ENCODE results near the gene JMJD1C. TPM values are rescaled to one million over a fixed set of nuclear protein-coding genes. Genes with fewer than 3 reads are reported as not detected.
A peak's percentile ranks its signal among the peaks of the same experiment; 100 is the strongest.
"Not testable (repeated sequence)": the region's sequence is repeated elsewhere in the genome, so short reads cannot be mapped to it uniquely, and the experiment has no call there.

Gene JMJD1C
- total RNA-seq, 1 donor from 2014 or later, result 83.7 TPM

- H3K9me3 Mint-ChIP-seq (ENCODE audit: unreplicated experiment), result no peaks in the 10 kb centered on the region
- peaks cover 5% of the 10 kb centered on the region for H3K27me3 Mint-ChIP-seq (ENCODE audit: unreplicated experiment)
Measured at GRCh38 chr10:63297941-63298340, 167.8 kb downstream of the JMJD1C start.

GRCh38 chr10:63294781-63295180, 171.0 kb downstream of the JMJD1C start:
- H3K9me3 Mint-ChIP-seq (ENCODE audit: unreplicated experiment), result no peaks in the 10 kb centered on the region
- no peak overlapping the region for H3K4me3 Mint-ChIP-seq (ENCODE audit: unreplicated experiment)
- no peaks in the 10 kb centered on the region for H3K36me3 Mint-ChIP-seq (ENCODE audit: low read depth, unreplicated experiment)
- no peak for DNase-seq (ENCODE audit: low spot score)
- no peak overlapping the region for H3K27ac Mint-ChIP-seq (ENCODE audit: unreplicated experiment)
- peaks cover 5% of the 10 kb centered on the region for H3K4me1 Mint-ChIP-seq (ENCODE audit: unreplicated experiment)
- TF ChIP-seq CTCF (IDR thresholded peaks at IDR 0.05; ENCODE audit: unreplicated experiment), result no peak
- H3K27me3 Mint-ChIP-seq (ENCODE audit: unreplicated experiment), result peaks cover 1% of the 10 kb centered on the region

More at GRCh38 chr10:63297941-63298340, 167.8 kb downstream of the JMJD1C start:
- Mint-ChIP-seq H3K27ac (ENCODE audit: unreplicated experiment) (no peak overlapping the region), H3K36me3 (ENCODE audit: low read depth, unreplicated experiment) (no peaks in the 10 kb centered on the region), H3K4me3 (ENCODE audit: unreplicated experiment) (no peak overlapping the region), H3K4me1 (ENCODE audit: unreplicated experiment) (peaks cover 8% of the 10 kb centered on the region)
- TF ChIP-seq CTCF (IDR thresholded peaks at IDR 0.05; ENCODE audit: unreplicated experiment), result no peak
- DNase-seq (ENCODE audit: low spot score), result no peak

GRCh38 chr10:63292847-63293246, 172.9 kb downstream of the JMJD1C start:
- H3K4me3 Mint-ChIP-seq (ENCODE audit: unreplicated experiment); H3K9me3 Mint-ChIP-seq (ENCODE audit: unreplicated experiment); H3K36me3 Mint-ChIP-seq (ENCODE audit: low read depth, unreplicated experiment); H3K27me3 Mint-ChIP-seq (ENCODE audit: unreplicated experiment); DNase-seq (ENCODE audit: low spot score); H3K4me1 Mint-ChIP-seq (ENCODE audit: unreplicated experiment): not testable (repeated sequence)
- H3K27ac Mint-ChIP-seq (ENCODE audit: unreplicated experiment), result peak overlapping the region; percentile 40

GRCh38 chr10:63288170-63288569, 177.6 kb downstream of the JMJD1C start:
- no peak for TF ChIP-seq CTCF (IDR thresholded peaks at IDR 0.05; ENCODE audit: unreplicated experiment)
- no peaks in the 10 kb centered on the region for H3K36me3 Mint-ChIP-seq (ENCODE audit: low read depth, unreplicated experiment)
- H3K4me3 Mint-ChIP-seq (ENCODE audit: unreplicated experiment), result no peak overlapping the region
- DNase-seq (ENCODE audit: low spot score), result no peak
- peaks cover 9% of the 10 kb centered on the region for H3K4me1 Mint-ChIP-seq (ENCODE audit: unreplicated experiment)
- H3K9me3 Mint-ChIP-seq (ENCODE audit: unreplicated experiment), result no peaks in the 10 kb centered on the region
- H3K27ac Mint-ChIP-seq (ENCODE audit: unreplicated experiment), result no peak overlapping the region
- H3K27me3 Mint-ChIP-seq (ENCODE audit: unreplicated experiment), result peaks cover 2% of the 10 kb centered on the region

- no peak for TF ChIP-seq CTCF (IDR thresholded peaks at IDR 0.05; ENCODE audit: unreplicated experiment)
- no peaks in the 10 kb centered on the region for H3K9me3 Mint-ChIP-seq (ENCODE audit: unreplicated experiment)
- H3K4me1 Mint-ChIP-seq (ENCODE audit: unreplicated experiment), result peaks cover 5% of the 10 kb centered on the region
- H3K4me3 Mint-ChIP-seq (ENCODE audit: unreplicated experiment), result no peak overlapping the region
- H3K36me3 Mint-ChIP-seq (ENCODE audit: low read depth, unreplicated experiment), result no peaks in the 10 kb centered on the region
- no peak overlapping the region for H3K27ac Mint-ChIP-seq (ENCODE audit: unreplicated experiment)
- peaks cover 2% of the 10 kb centered on the region for H3K27me3 Mint-ChIP-seq (ENCODE audit: unreplicated experiment)
- no peak for DNase-seq (ENCODE audit: low spot score)
Measured at GRCh38 chr10:63286754-63287264, 179.0 kb downstream of the JMJD1C start.
